ENCODE data around the gene ABCF2. TPM values are rescaled to one million over a fixed set of nuclear protein-coding genes. Genes with fewer than 3 reads are reported as not detected.

Gene ABCF2
- total RNA-seq, 2 donors from 2014 or later: 43.3 to 48.9 TPM

- H3K9ac ChIP-seq (ENCODE audit: extremely low read depth, low read length, poor library complexity, severe bottlenecking): peak within 1 kb of the TSS; percentile 62
- Mint-ChIP-seq H3K4me1 (peaks cover 51% of the 10 kb centered on the region), H3K27me3 (ENCODE audit: insufficient read depth) (peaks cover 37% of the 10 kb centered on the region), H3K27ac (peak within 1 kb of the TSS; percentile 90), H3K4me3 (peak within 1 kb of the TSS; percentile 74), H3K36me3 (ENCODE audit: low read depth) (no peaks in the 10 kb centered on the region), H3K9me3 (no peaks in the 10 kb centered on the region)
- H3K36me3 ChIP-seq (ENCODE audit: control insufficient read depth, insufficient read depth, low read length): no peaks in the 10 kb centered on the region
- no peaks in the 10 kb centered on the region for H3K9me3 ChIP-seq (ENCODE audit: control insufficient read depth, low read length)
- 0% methylated on average over 18 to 71 of the region's 71 CpGs for WGBS, 2 experiments (ENCODE audit: insufficient coverage in 1 of 2, insufficient read length in 1 of 2)
- peak within 1 kb of the TSS; percentile 87 for H3K27ac ChIP-seq (ENCODE audit: low read depth, low read length)
- TF ChIP-seq CTCF (conservative IDR thresholded peaks at IDR 0.05): no peak
- peak within 1 kb of the TSS; percentile 77 for H3K4me3 ChIP-seq (ENCODE audit: low read length)
- peak; percentile 91 for DNase-seq
- H3K27me3 ChIP-seq (ENCODE audit: control insufficient read depth, insufficient read depth, low read length, poor library complexity, severe bottlenecking): no peaks in the 10 kb centered on the region
- H3K4me1 ChIP-seq (ENCODE audit: control insufficient read depth, insufficient read depth, low read length): peaks cover 37% of the 10 kb centered on the region
These were observed 21.5 kb upstream of the ABCF2 start, which contains the start of gene SMARCD3 for GRCh38 chr7:151248346-151249033. Gene SMARCD3, minus strand, starts transcription at chr7:151248694. Its CDS starts 132 bp downstream, at chr7:151248562.

GRCh38 chr7:151247611-151248345 lies 20.8 kb upstream of the ABCF2 start:
- Histone ChIP-seq H3K27ac (ENCODE audit: low read depth, low read length) (no peak overlapping the region), H3K4me3 (ENCODE audit: low read length) (peak overlapping the region; percentile 77), H3K4me1 (ENCODE audit: control insufficient read depth, insufficient read depth, low read length) (peaks cover 33% of the 10 kb centered on the region), H3K27me3 (ENCODE audit: control insufficient read depth, insufficient read depth, low read length, poor library complexity, severe bottlenecking) (no peaks in the 10 kb centered on the region), H3K36me3 (ENCODE audit: control insufficient read depth, insufficient read depth, low read length) (peaks cover 3% of the 10 kb centered on the region), H3K9me3 (ENCODE audit: control insufficient read depth, low read length) (no peaks in the 10 kb centered on the region), H3K9ac (ENCODE audit: extremely low read depth, low read length, poor library complexity, severe bottlenecking) (peak overlapping the region; percentile 62)
- Mint-ChIP-seq H3K4me3 (peak overlapping the region; percentile 74), H3K27me3 (ENCODE audit: insufficient read depth) (peaks cover 33% of the 10 kb centered on the region), H3K27ac (peak overlapping the region; percentile 88), H3K4me1 (peaks cover 52% of the 10 kb centered on the region), H3K36me3 (ENCODE audit: low read depth) (peaks cover 3% of the 10 kb centered on the region), H3K9me3 (no peaks in the 10 kb centered on the region)
- TF ChIP-seq CTCF (conservative IDR thresholded peaks at IDR 0.05): no peak
- DNase-seq: peak; percentile 81
- WGBS, 2 experiments (ENCODE audit: insufficient coverage in 1 of 2, insufficient read length in 1 of 2): 10 to 17% methylated on average over 3 to 29 of the region's 29 CpGs

GRCh38 chr7:151246851-151247580 lies 20.0 kb upstream of the ABCF2 start:
- Mint-ChIP-seq H3K4me3 (peak overlapping the region; percentile 74), H3K27me3 (ENCODE audit: insufficient read depth) (peaks cover 31% of the 10 kb centered on the region), H3K36me3 (ENCODE audit: low read depth) (peaks cover 7% of the 10 kb centered on the region), H3K4me1 (peaks cover 47% of the 10 kb centered on the region), H3K9me3 (no peaks in the 10 kb centered on the region), H3K27ac (no peak overlapping the region)
- H3K4me3 ChIP-seq (ENCODE audit: low read length): peak overlapping the region; percentile 77
- no peak overlapping the region for H3K9ac ChIP-seq (ENCODE audit: extremely low read depth, low read length, poor library complexity, severe bottlenecking)
- peak; percentile 70 for DNase-seq
- H3K27ac ChIP-seq (ENCODE audit: low read depth, low read length): no peak overlapping the region
- WGBS, 2 experiments (ENCODE audit: insufficient coverage in 1 of 2, insufficient read length in 1 of 2): 69 to 75% methylated on average over 2 to 4 of the region's 4 CpGs
- peaks cover 10% of the 10 kb centered on the region for H3K36me3 ChIP-seq (ENCODE audit: control insufficient read depth, insufficient read depth, low read length)
- no peak for TF ChIP-seq CTCF (conservative IDR thresholded peaks at IDR 0.05)
- H3K4me1 ChIP-seq (ENCODE audit: control insufficient read depth, insufficient read depth, low read length): peaks cover 29% of the 10 kb centered on the region
- no peaks in the 10 kb centered on the region for H3K9me3 ChIP-seq (ENCODE audit: control insufficient read depth, low read length)
- H3K27me3 ChIP-seq (ENCODE audit: control insufficient read depth, insufficient read depth, low read length, poor library complexity, severe bottlenecking): no peaks in the 10 kb centered on the region

All from endodermal cell (in vitro differentiated cells).